ENCODE results near the gene ACY1.

The ACY1 gene

GRCh38 chr3:51946796-51947195 is 36.5 kb upstream of the ACY1 start:
- FAIRE-seq: no peak

GRCh38 chr3:51947215-51947900 is 36.0 kb upstream of the ACY1 start:
- no peak for FAIRE-seq

- no peak for FAIRE-seq
These were observed 35.2 kb upstream of the ACY1 start for GRCh38 chr3:51948016-51948580.

- FAIRE-seq: no peak
These were observed 34.2 kb upstream of the ACY1 start for GRCh38 chr3:51949121-51949520.

GRCh38 chr3:51950899-51951298 is 32.4 kb upstream of the ACY1 start:
- no peak for FAIRE-seq

GRCh38 chr3:51953445-51953844 is 29.9 kb upstream of the ACY1 start:
- no peak for FAIRE-seq

- no peak for FAIRE-seq
These were observed 29.2 kb upstream of the ACY1 start for GRCh38 chr3:51954105-51954504.

GRCh38 chr3:51954713-51955112 is 28.6 kb upstream of the ACY1 start:
- no peak for FAIRE-seq

GRCh38 chr3:51955175-51955892 is 28.0 kb upstream of the ACY1 start, which contains the start of gene GPR62:
Gene GPR62 (plus strand): TSS chr3:51955381. CDS start chr3:51955653, 272 bp downstream.
- FAIRE-seq: no peak

GRCh38 chr3:51955893-51956770 is 27.2 kb upstream of the ACY1 start:
- no peak for FAIRE-seq

GRCh38 chr3:51957520-51958205 is 25.7 kb upstream of the ACY1 start:
- no peak for FAIRE-seq

GRCh38 chr3:51958603-51959521 is 24.5 kb upstream of the ACY1 start:
- FAIRE-seq: no peak

GRCh38 chr3:51959651-51960050 is 23.7 kb upstream of the ACY1 start:
- no peak for FAIRE-seq

- FAIRE-seq: no peak
These were observed 22.9 kb upstream of the ACY1 start for GRCh38 chr3:51960386-51960785.

GRCh38 chr3:51961011-51961410 is 22.3 kb upstream of the ACY1 start:
- FAIRE-seq: no peak

GRCh38 chr3:51961602-51962569 is 21.4 kb upstream of the ACY1 start:
- no peak for FAIRE-seq

GRCh38 chr3:51962854-51963530 is 20.3 kb upstream of the ACY1 start:
- no peak for FAIRE-seq

- no peak for FAIRE-seq
These were observed 19.3 kb upstream of the ACY1 start for GRCh38 chr3:51963951-51964451.

- no peak for FAIRE-seq
These were observed 18.8 kb upstream of the ACY1 start for GRCh38 chr3:51964521-51964920.

Data from islet of Langerhans (tissue), 1 donor.